GM19397 (cell line): ENCODE measurements around the gene SRGN.
"Not testable (repeated sequence)": the region's sequence is repeated elsewhere in the genome, so short reads cannot be mapped to it uniquely, and the experiment has no call there.

Experiments
- ATAC-seq: cut with Tn5 transposase; IDR thresholded peaks from one replicate; pipeline ENCODE4 v1.9.1; 2021; ENCODE audit warnings: mild to moderate bottlenecking, moderate library complexity; ENCODE audit not compliant: unreplicated experiment

The SRGN gene

DNA sequence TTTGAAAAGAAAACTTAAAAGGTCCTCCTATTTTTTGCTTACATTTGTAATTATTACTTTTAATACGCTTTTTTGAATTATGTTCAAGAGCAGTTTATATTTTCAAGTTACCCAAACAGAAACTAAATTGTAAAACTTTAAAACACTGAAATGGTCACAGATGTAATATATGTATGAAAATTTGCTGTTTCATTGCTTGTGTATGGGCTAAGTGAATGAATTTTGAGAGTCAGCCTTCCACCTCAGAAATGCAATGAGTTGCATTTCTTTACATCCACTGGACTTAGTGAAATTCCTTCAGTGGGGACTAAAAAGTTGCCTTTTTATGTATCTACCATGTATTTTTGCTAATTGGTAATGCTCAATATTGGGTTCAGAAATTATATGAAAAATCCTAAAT lies 37.7 kb downstream of the SRGN start:
- no peak for ATAC-seq

DNA sequence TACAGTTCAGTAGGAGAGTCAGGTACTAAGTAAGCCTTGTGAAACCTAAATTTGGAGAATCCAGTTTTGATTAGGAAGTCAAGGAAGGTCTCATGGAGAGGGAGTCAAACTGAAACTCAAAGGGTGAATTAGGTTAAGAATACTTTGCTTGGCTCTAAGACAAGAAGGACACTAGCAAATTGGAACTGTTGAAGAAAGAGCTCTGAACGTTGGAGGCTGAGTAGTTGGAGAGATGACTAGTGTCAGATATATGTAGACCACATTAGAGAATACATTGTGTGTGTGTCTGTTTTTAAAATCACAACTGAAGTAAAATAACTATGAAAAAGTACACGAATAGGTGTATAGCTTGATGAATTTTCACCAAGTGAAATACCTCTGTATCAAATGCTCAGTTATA lies 42.3 kb downstream of the SRGN start:
- ATAC-seq: no peak

DNA sequence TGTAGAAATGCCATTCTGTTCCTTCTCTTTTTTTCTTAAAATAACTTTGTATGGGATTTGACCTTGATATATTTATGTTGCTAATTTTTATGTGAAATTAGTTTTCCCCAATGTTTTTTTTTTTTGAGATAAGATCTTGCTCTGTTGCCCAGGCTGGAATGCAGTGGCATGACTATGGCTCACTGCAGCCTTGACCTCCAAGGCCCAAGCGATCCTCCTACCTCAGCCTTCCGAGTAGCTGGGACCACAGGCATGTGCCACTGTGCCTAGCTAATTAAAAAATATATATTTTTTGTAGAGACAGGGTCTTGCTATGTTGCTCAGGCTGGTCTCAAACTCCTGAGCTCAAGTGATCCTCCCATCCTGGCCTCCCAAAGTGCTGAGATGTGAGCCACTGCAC lies 52.1 kb downstream of the SRGN start:
- ATAC-seq: no peak

DNA sequence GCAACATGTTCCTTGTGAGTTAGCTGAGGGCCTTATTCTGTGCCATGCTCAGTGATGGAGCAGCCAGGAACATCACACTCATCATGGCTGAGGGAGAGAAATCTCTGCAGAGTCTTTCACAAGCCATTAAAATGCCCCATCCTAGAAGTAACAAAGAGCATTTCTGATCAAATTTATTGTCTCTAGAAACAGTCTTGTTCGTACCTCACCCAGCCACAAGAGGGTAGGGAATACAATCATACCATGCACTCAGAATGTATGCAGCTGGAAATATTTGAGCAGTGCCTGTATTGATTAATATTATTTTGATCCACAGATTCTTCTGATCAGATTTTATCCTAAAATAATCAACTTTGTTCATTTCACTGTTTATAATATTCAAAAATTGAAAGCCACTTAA lies 53.4 kb downstream of the SRGN start:
- no peak for ATAC-seq

DNA sequence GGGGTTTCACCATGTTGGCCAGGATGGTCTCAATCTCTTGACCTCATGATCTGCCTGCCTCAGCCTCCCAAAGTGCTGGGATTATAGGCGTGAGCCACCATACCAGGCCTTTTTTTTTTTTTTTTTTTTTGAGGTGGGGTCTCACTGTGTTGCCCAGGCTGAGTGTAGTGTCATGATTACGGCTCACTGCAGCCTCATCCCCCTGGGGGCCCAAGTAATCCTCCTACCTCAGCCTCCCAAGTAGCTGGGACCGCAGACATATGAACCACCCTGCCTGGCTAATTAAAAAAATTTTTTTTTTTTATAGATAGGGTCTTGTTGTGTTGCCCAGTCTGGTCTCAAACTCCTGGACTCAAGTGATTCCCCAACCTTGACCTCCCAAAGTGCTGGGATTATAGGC lies 54.2 kb downstream of the SRGN start:
- ATAC-seq: not testable (repeated sequence)

DNA sequence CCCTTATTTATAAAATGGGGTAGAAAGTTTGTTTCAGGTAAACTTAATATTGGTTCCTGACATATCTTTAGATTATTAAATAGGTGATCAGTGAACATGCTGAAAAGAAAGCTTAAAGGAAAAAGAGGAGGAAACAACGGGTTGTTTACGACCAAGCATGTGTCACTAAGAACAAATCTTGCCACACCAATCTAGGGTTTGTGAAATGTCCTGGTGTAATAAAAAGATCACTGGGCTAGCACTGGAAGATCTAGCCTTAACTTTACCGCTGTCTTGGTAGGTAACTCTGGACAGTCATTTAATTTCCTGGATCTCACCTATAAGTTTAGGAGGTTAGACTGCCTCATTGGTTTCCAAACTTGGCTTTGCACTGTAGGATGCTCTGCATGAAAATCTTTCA lies 55.1 kb downstream of the SRGN start:
- no peak for ATAC-seq

DNA sequence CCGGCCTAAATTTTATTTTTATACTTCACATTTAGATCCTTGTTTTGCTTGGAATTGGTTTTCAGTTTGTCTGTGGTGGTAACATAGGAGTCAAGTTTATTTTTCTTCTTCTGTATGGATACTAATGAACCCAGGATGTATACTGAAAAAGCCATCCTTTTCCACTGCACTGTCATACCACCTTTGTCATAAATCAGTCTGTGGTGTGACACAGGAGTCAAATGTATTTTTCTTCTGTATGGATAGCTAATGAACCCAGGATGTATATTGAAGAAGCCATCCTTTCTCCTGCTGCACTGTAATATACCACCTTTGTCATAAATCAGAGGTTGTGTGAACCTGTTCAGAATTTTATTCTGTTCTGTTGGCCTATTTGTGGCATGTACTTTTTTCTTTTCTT lies 57.4 kb downstream of the SRGN start:
- no peak for ATAC-seq

DNA sequence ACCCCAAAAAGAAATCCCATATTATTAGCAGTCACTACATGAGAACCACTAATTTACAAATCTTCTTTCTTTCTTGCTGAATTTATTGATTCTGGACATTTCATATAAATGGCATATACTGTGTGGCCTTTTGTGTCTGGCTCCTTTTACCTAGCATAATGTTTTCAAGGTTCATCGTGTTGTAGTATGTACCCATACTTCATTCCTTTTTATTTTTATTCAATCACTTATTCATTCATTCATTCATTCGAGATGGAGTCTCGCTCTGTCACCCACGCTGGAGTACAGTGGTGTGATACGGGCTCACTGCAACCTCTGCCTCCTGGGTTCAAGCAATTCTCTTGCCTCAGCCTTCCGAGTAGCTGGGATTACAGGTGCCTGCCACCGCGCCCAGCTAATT lies 58.0 kb downstream of the SRGN start:
- no peak for ATAC-seq

DNA sequence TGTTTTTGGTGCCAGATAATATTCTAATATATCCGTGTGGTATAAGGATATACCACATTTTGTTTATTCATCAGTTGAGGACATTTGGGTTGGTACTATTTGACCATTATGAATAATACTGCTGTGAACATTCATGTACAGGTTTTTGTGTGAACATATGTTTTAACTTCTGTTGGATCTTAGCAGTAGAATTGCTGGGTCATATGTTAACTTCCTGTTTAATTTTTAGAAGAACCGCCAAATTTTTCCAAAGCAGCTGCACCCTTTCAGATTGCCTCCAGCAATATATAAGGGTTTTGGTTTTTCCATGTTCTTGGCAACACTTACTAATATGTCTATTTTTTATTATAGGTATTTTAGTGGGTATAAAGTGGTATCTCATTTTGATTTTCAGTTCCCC lies 58.9 kb downstream of the SRGN start:
- no peak for ATAC-seq

DNA sequence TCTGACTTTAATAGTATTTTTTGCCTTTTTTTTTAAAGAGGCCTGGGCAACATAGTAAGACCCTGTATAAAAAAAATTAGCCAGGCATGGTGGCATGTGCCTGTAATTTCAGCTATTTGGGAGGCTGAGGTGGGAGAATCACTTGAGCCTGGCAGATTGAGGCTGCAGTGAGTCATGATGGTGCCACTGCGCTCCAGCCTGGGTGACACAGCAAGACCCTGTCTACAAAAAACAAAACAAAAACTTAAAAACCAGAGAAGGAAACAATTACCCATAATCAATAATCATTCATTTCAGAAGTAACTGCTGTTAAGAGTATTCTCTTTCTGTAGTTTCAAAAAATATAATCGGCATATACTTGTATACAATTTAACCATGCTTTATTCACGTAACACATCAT lies 64.1 kb downstream of the SRGN start:
- ATAC-seq: no peak

DNA sequence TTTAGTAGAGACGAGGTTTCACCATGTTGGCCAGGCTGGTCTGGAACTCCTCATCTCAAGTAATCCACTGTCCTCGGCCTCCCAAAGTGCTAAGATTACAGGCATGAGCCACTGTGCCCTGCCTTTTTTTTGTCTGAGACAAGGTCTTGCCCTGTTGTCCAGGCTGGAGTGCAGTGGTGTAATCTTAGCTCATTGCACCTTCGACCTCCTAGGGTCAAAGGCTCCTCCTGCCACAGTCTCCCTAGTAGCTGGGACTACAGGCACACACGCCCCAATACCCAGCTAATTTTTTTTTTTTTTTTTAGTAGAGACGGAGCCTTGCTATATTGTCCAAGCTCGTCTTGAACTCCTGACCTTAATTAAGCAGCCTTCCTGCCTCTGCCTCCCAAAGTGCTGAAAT lies 65.3 kb downstream of the SRGN start:
- ATAC-seq: no peak
